ENCODE data around the gene SREK1. TPM values are rescaled to one million over a fixed set of nuclear protein-coding genes. Genes with fewer than 3 reads are reported as not detected.

The SREK1 gene
- total RNA-seq, 1 donor from 2014 or later, result 122 TPM

GRCh38 chr5:66223637-66224036, 79.5 kb downstream of the SREK1 start:
- no peaks in the 10 kb centered on the region for H3K4me1 Mint-ChIP-seq (ENCODE audit: low read depth)
- peak; percentile 38 for TF ChIP-seq CTCF (IDR thresholded peaks at IDR 0.05; ENCODE audit: unreplicated experiment)
- no peaks in the 10 kb centered on the region for H3K36me3 Mint-ChIP-seq (ENCODE audit: insufficient read depth)
- H3K4me3 Mint-ChIP-seq (ENCODE audit: low read depth), result no peak overlapping the region
- no peak overlapping the region for H3K27ac Mint-ChIP-seq
- peaks cover 9% of the 10 kb centered on the region for H3K9me3 Mint-ChIP-seq (ENCODE audit: low read depth)
- no peaks in the 10 kb centered on the region for H3K27me3 Mint-ChIP-seq
- DNase-seq (ENCODE audit: low spot score, unreplicated experiment), result no peak

- no peak for TF ChIP-seq CTCF (IDR thresholded peaks at IDR 0.05; ENCODE audit: unreplicated experiment)
- peaks cover 9% of the 10 kb centered on the region for H3K9me3 Mint-ChIP-seq (ENCODE audit: low read depth)
- H3K27ac Mint-ChIP-seq, result no peak overlapping the region
- no peaks in the 10 kb centered on the region for H3K4me1 Mint-ChIP-seq (ENCODE audit: low read depth)
- no peak overlapping the region for H3K4me3 Mint-ChIP-seq (ENCODE audit: low read depth)
- H3K27me3 Mint-ChIP-seq, result no peaks in the 10 kb centered on the region
- no peaks in the 10 kb centered on the region for H3K36me3 Mint-ChIP-seq (ENCODE audit: insufficient read depth)
- no peak for DNase-seq (ENCODE audit: low spot score, unreplicated experiment)
Measured at GRCh38 chr5:66224274-66224673, 80.2 kb downstream of the SREK1 start.

- H3K4me1 Mint-ChIP-seq (ENCODE audit: low read depth), result no peaks in the 10 kb centered on the region
- peaks cover 6% of the 10 kb centered on the region for H3K9me3 Mint-ChIP-seq (ENCODE audit: low read depth)
- no peak overlapping the region for H3K4me3 Mint-ChIP-seq (ENCODE audit: low read depth)
- H3K27me3 Mint-ChIP-seq, result no peaks in the 10 kb centered on the region
- no peak for TF ChIP-seq CTCF (IDR thresholded peaks at IDR 0.05; ENCODE audit: unreplicated experiment)
- H3K36me3 Mint-ChIP-seq (ENCODE audit: insufficient read depth), result no peaks in the 10 kb centered on the region
- DNase-seq (ENCODE audit: low spot score, unreplicated experiment), result no peak
- no peak overlapping the region for H3K27ac Mint-ChIP-seq
Measured at GRCh38 chr5:66224773-66225553, 80.9 kb downstream of the SREK1 start.

- H3K36me3 Mint-ChIP-seq (ENCODE audit: insufficient read depth), result no peaks in the 10 kb centered on the region
- H3K4me1 Mint-ChIP-seq (ENCODE audit: low read depth), result peaks cover 10% of the 10 kb centered on the region
- no peak overlapping the region for H3K4me3 Mint-ChIP-seq (ENCODE audit: low read depth)
- DNase-seq (ENCODE audit: low spot score, unreplicated experiment), result no peak
- TF ChIP-seq CTCF (IDR thresholded peaks at IDR 0.05; ENCODE audit: unreplicated experiment), result no peak
- H3K27ac Mint-ChIP-seq, result no peak overlapping the region
- H3K27me3 Mint-ChIP-seq, result no peaks in the 10 kb centered on the region
- no peaks in the 10 kb centered on the region for H3K9me3 Mint-ChIP-seq (ENCODE audit: low read depth)
Measured at GRCh38 chr5:66230551-66230950, 86.5 kb downstream of the SREK1 start.

GRCh38 chr5:66231508-66231907, 87.4 kb downstream of the SREK1 start:
- H3K27me3 Mint-ChIP-seq, result no peaks in the 10 kb centered on the region

More at GRCh38 chr5:66231508-66231907, 87.4 kb downstream of the SREK1 start:
- Mint-ChIP-seq H3K4me1 (ENCODE audit: low read depth) (peaks cover 10% of the 10 kb centered on the region), H3K9me3 (ENCODE audit: low read depth) (no peaks in the 10 kb centered on the region), H3K36me3 (ENCODE audit: insufficient read depth) (no peaks in the 10 kb centered on the region), H3K27ac (no peak overlapping the region), H3K4me3 (ENCODE audit: low read depth) (no peak overlapping the region)
- no peak for TF ChIP-seq CTCF (IDR thresholded peaks at IDR 0.05; ENCODE audit: unreplicated experiment)
- no peak for DNase-seq (ENCODE audit: low spot score, unreplicated experiment)
